Measurements from ENCODE around the gene NPFFR2.

DNA sequence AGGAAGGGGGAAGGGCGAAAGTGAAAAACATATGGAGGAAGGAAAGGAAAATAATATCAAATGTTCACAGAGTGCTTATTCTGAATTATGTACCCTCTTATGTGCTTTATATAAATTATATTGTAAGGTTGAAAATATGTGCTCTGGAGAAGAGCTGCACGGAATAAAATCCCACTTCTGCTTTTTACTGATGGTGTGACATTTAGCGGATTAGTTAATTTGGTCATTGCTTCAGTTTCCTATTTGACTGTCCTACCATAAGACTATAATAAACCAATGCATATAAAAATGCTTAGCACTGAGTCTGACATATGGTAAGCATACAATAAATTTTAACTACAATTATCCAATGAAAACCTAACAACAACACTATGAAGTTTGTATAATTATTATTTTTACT lies 86.2 kb downstream of the NPFFR2 start:
- TF ChIP-seq, protein P1, sequence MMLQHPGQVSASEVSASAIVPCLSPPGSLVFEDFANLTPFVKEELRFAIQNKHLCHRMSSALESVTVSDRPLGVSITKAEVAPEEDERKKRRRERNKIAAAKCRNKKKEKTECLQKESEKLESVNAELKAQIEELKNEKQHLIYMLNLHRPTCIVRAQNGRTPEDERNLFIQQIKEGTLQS (IDR thresholded peaks at IDR 0.05): no peak
- no peak for TF ChIP-seq RXRA (IDR thresholded peaks at IDR 0.05)
- TF ChIP-seq, protein P2, sequence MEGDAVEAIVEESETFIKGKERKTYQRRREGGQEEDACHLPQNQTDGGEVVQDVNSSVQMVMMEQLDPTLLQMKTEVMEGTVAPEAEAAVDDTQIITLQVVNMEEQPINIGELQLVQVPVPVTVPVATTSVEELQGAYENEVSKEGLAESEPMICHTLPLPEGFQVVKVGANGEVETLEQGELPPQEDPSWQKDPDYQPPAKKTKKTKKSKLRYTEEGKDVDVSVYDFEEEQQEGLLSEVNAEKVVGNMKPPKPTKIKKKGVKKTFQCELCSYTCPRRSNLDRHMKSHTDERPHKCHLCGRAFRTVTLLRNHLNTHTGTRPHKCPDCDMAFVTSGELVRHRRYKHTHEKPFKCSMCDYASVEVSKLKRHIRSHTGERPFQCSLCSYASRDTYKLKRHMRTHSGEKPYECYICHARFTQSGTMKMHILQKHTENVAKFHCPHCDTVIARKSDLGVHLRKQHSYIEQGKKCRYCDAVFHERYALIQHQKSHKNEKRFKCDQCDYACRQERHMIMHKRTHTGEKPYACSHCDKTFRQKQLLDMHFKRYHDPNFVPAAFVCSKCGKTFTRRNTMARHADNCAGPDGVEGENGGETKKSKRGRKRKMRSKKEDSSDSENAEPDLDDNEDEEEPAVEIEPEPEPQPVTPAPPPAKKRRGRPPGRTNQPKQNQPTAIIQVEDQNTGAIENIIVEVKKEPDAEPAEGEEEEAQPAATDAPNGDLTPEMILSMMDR (IDR thresholded peaks at IDR 0.05; ENCODE audit: low read depth, low read length, missing input control): no peak
- no peak for TF ChIP-seq GABPA (IDR thresholded peaks at IDR 0.05 in 1 of 2, conservative IDR thresholded peaks at IDR 0.05 in 1 of 2)
- TF ChIP-seq, protein P3, sequence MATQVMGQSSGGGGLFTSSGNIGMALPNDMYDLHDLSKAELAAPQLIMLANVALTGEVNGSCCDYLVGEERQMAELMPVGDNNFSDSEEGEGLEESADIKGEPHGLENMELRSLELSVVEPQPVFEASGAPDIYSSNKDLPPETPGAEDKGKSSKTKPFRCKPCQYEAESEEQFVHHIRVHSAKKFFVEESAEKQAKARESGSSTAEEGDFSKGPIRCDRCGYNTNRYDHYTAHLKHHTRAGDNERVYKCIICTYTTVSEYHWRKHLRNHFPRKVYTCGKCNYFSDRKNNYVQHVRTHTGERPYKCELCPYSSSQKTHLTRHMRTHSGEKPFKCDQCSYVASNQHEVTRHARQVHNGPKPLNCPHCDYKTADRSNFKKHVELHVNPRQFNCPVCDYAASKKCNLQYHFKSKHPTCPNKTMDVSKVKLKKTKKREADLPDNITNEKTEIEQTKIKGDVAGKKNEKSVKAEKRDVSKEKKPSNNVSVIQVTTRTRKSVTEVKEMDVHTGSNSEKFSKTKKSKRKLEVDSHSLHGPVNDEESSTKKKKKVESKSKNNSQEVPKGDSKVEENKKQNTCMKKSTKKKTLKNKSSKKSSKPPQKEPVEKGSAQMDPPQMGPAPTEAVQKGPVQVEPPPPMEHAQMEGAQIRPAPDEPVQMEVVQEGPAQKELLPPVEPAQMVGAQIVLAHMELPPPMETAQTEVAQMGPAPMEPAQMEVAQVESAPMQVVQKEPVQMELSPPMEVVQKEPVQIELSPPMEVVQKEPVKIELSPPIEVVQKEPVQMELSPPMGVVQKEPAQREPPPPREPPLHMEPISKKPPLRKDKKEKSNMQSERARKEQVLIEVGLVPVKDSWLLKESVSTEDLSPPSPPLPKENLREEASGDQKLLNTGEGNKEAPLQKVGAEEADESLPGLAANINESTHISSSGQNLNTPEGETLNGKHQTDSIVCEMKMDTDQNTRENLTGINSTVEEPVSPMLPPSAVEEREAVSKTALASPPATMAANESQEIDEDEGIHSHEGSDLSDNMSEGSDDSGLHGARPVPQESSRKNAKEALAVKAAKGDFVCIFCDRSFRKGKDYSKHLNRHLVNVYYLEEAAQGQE (IDR thresholded peaks at IDR 0.05): no peak
- TF ChIP-seq EGR1 (IDR thresholded peaks at IDR 0.05; ENCODE audit: low read depth in 2 of 2): no peak

All from liver (tissue), 3 donors.